ENCODE results near the gene GJD3. TPM values are rescaled to one million over a fixed set of nuclear protein-coding genes. Genes with fewer than 3 reads are reported as not detected.

Gene GJD3
- total RNA-seq, 1 experiment from 2014 or later: not detected

DNA sequence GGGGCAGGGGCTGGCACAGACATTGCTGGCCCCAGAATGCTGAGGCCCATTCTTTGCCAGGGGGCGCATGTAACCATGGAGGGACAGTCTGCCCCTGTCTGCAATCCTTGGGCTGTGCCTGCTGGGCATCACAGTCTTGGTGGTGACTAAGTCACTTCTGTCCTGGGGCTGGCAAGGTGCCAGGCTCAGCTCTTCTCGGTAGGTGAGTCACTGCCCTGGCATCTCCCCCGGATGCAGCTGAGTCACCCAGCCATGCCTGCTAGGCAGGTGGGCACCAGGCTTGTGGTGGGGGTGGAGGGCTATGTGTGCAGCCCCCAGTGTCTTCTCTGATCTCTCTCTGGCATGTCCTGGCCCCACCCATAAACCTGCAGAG is 50.0 kb downstream of the GJD3 start:
- H3K4me2 ChIP-seq (ENCODE audit: insufficient read depth, insufficient read length, low read length): no peak overlapping the region

More for the DNA sequence above, 50.0 kb downstream of the GJD3 start:
- no CpG with 5 or more reads among the region's 3 CpGs for WGBS (ENCODE audit: extremely low coverage, insufficient read length, low lambda C conversion rate)
- Histone ChIP-seq H4K91ac (ENCODE audit: insufficient read length, low read depth, low read length) (no peak overlapping the region), H3K79me1 (ENCODE audit: insufficient read depth, low read depth, low read length, poor library complexity, severe bottlenecking) (no peaks in the 10 kb centered on the region), H4K5ac (ENCODE audit: insufficient read length, low read depth, low read length) (no peak overlapping the region), H2AFZ (ENCODE audit: low read length) (no peak overlapping the region), H3K14ac (ENCODE audit: insufficient read depth, low read length) (no peak overlapping the region), H3T11ph (ENCODE audit: low read length) (no peak overlapping the region), H3K18ac (ENCODE audit: insufficient read length, low read depth, low read length) (no peak overlapping the region), H3K9me3 (ENCODE audit: control insufficient read depth, low read depth, low read length) (no peaks in the 10 kb centered on the region), H2BK120ac (ENCODE audit: low read depth, low read length, poor library complexity, severe bottlenecking) (no peak overlapping the region), H2BK15ac (ENCODE audit: low read depth, low read length) (no peak overlapping the region), H2BK5ac (ENCODE audit: insufficient read length, low read length) (no peak overlapping the region), H3K4me1 (ENCODE audit: insufficient read depth, low read length) (peaks cover 8% of the 10 kb centered on the region; the same call in 1 of the 2 replicates), H3K9ac (ENCODE audit: extremely low read depth, insufficient read length, low read length) (no peak overlapping the region), H3K56ac (ENCODE audit: insufficient read length, low read depth, low read length) (no peak overlapping the region), H3K27me3 (ENCODE audit: insufficient read depth, low read length) (peaks cover 5% of the 10 kb centered on the region; the same call in 1 of the 2 replicates), H3K4ac (ENCODE audit: low read depth, low read length) (no peak overlapping the region), H3K23me2 (ENCODE audit: insufficient read length, low read depth, low read length, poor library complexity, severe bottlenecking) (peaks cover 26% of the 10 kb centered on the region), H3K27ac (ENCODE audit: insufficient read length, low read depth, low read length) (no peak overlapping the region), H2BK12ac (ENCODE audit: insufficient read length, low read depth, low read length) (no peak overlapping the region), H4K8ac (replicated peaks; ENCODE audit: insufficient read length, low read depth, low read length) (no peak overlapping the region), H2BK20ac (ENCODE audit: low read depth, low read length, poor library complexity, severe bottlenecking) (no peak overlapping the region), H2AK5ac (ENCODE audit: insufficient read length, low read length) (no peak overlapping the region), H3K23ac (ENCODE audit: insufficient read length, low read depth, low read length) (no peak overlapping the region), H4K20me1 (ENCODE audit: control insufficient read depth, insufficient read depth, insufficient read length) (peaks cover 4% of the 10 kb centered on the region), H3K79me2 (ENCODE audit: insufficient read depth, low read length) (no peaks in the 10 kb centered on the region; the same call in 1 of the 2 replicates)
- H3K36me3 Mint-ChIP-seq (ENCODE audit: insufficient read depth in 1 of 3, low read depth in 3 of 3): no peaks in the 10 kb centered on the region; a peak in 1 of 7 replicates
- H3K9me3 Mint-ChIP-seq: no peaks in the 10 kb centered on the region
- peaks cover 55 to 67% of the 10 kb centered on the region in 2 experiments for H3K4me1 Mint-ChIP-seq
- H3K4me3 Mint-ChIP-seq: no peak overlapping the region
- TF ChIP-seq, protein P1, sequence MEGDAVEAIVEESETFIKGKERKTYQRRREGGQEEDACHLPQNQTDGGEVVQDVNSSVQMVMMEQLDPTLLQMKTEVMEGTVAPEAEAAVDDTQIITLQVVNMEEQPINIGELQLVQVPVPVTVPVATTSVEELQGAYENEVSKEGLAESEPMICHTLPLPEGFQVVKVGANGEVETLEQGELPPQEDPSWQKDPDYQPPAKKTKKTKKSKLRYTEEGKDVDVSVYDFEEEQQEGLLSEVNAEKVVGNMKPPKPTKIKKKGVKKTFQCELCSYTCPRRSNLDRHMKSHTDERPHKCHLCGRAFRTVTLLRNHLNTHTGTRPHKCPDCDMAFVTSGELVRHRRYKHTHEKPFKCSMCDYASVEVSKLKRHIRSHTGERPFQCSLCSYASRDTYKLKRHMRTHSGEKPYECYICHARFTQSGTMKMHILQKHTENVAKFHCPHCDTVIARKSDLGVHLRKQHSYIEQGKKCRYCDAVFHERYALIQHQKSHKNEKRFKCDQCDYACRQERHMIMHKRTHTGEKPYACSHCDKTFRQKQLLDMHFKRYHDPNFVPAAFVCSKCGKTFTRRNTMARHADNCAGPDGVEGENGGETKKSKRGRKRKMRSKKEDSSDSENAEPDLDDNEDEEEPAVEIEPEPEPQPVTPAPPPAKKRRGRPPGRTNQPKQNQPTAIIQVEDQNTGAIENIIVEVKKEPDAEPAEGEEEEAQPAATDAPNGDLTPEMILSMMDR (conservative IDR thresholded peaks at IDR 0.05): no peak
- H3K27ac Mint-ChIP-seq: no peak overlapping the region
- DNase-seq: no peak
- H3K27me3 Mint-ChIP-seq (ENCODE audit: low read depth): peaks cover 61% of the 10 kb centered on the region
